ENCODE results near the gene ARL8A.
"Not testable (repeated sequence)": the region's sequence is repeated elsewhere in the genome, so short reads cannot be mapped to it uniquely, and the experiment has no call there.

Gene ARL8A

GRCh38 chr1:202144402-202145067 is at the start of gene ARL8A:
Gene ARL8A, minus strand, starts transcription at chr1:202144737. Its CDS starts 165 bp downstream, at chr1:202144572.
- DNase-seq = peak; percentile 86

DNA sequence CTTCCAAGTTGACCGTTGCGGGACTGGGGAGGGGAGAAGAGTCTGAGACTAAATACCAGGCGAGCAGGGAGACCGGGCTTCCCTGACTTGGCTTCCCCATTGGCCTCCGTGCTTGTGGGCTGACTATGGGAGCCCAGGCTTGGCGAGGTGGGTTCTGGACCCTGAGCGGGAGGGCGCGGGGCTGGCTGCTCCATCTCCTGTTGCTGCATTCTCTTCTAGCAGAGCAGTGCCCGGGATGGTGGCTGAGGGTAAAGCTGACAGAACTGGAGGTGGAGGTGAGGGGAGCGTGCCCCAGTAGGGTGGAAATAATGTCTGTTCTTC is 49.8 kb upstream of the ARL8A start:
- no peak for DNase-seq

DNA sequence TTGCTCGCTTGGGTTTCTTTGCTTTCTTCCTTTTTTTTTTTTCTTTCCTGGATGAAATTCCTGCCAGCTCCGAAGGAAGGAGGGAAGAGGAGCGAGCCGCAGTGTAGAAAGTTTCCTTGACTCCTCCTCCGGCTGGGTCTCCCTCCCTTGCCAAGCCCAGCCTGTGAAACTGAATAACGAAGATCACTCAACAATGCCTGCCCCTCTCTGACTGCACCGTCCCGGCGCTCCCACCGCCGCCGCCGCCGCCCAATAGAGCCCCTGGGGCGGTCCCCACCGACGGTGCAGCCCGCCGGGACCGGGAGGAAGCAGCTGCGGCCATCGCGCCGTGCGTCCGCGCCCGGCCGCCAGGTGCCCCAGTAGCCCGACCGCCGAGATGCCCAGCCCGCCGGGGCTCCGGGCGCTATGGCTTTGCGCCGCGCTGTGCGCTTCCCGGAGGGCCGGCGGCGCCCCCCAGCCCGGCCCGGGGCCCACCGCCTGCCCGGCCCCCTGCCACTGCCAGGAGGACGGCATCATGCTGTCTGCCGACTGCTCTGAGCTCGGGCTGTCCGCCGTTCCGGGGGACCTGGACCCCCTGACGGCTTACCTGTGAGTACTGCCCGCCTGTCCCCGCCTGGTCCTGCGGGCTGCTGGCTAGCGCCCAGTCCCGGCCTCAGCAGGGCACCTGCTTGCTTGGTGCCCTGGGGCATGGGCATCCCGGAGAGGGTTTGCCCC is 49.2 kb upstream of the ARL8A start, which contains the start of gene LGR6:
Gene LGR6 (plus strand): TSS at position 186 of the 714 bp plus-strand sequence. CDS start 191 bp downstream, at position 377.
- no peak for DNase-seq

DNA sequence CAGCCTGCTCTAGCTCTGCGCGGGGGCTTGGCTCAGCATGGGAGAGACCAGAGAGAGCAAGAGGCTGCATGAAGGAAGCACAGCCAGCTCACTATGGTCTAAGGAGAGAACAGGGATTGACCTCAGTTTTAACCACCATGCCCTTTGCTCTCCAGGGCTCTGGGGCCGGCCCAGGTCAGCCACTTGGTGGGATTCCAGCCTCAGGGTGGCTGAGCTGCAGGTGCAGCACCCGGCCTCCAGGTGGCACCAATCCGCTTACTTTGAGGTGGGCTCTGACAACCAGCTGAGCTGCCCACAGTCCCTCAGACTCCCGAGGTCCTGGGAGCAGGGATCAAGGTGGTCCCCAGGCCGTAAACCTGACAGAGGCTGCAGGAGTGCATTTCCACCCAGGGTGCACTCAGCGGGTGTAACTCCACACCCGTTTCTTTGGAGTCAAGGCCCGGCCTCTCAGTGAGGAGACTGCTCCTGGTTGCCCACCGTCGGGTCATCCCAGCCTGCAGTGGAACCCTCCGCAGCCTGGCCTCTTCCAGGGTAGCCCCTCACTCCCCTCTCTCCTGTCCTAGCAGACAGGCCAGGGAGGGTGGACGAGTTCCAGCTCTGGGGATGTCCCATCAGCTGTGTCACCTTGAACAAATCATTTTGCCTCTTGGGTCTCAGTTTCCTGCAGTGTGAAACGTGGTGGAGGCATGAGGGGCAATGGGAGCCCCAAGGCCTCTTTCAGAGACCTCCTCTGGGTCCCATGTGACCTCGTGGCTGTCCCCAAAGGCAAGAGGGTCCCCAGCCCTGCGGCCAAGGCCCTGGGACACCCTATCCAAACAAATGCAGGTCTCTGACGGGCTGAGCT is 48.5 kb upstream of the ARL8A start:
- peak; percentile 84 for DNase-seq

DNA sequence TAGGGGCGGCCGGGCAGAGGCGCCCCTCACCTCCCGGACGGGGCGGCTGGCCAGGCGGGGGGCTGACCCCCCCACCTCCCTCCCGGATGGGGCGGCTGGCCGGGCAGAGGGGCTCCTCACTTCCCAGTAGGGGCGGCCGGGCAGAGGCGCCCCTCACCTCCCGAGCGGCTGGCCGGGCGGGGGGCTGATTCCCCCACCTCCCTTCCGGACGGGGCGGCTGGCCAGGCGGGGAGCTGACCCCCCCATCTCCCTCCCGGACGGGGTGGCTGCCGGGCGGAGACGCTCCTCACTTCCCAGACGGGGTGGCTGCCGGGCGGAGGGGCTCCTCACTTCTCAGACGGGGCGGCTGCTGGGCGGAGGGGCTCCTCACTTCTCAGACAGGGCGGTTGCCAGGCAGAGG is 46.9 kb upstream of the ARL8A start:
- not testable (repeated sequence) for DNase-seq

DNA sequence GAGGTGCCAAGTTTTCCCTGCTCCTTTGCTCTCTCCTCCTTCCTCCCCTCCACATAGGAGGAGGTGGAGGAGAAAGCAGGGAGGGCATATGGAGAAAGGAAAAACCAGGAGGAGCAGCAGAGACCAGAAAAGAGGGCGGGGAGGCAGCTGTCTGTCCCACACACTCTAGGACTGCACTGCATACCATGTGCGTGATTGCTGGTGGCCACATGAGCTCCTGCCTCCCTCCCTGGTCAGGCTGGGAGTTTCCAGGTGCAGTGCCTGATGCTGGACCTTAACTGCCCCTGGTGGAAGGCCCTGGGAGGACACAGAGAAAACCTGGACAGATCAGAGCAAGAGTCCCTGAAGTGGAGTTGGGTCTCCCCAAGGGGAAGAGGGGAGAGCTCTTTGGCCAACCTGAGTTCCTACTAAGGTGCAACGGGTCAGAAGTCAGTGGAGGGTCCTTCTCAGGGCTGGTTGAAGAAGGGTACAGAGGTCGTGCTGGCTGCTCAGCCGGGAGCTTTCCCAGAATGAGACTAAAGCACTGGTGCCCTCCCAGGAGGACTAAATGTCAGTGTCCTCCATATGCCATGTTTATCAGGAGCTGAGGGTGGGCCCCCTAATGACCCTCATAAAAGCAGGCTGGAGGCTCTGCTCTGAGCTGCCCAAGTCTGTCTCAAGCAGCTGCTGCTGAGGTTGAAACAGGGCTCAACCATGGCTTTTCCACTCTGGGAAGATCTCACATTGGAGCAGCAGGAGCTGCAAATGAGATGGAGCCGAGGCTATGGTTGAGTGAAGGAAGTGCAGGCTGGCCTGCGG is 45.6 kb upstream of the ARL8A start:
- DNase-seq = no peak

DNA sequence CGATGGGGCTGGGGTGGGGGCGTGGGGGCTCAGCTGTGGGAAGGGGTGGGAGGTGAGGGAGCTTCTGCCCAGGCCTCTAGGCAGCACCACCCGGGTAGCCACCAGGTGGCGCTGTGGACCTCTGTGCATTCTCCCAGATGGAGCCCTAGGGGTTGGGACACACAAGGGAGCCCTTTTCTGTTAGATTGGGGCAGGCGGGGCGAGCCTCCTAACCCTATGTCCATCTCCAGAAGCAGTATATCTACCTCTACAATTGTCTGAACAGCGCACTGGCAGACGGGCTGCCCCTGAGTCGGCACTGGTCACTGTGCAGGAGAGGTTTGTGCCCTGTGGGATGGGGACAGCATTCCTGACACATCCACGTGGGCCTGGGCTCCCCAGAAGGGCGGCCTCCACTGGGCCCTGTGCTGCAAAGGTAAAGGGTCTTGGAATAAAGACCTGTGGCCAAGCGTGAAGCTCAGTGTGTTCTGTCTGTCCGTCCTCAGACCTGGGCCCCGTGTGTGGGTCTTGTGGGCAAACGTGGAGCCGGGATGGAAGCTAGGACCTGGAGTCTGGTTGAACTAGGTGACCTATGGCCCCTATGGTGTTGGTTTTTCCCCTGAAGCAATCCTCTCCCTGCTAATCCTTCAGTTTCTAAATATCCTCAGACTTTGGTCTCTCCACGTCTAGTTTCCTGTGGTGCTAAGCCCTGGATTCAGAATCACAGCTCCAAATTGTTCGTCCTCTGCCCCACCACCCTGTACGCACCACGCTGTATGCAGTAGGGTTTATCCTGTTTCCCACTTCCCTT is 44.7 kb upstream of the ARL8A start:
- peak; percentile 96 for DNase-seq

DNA sequence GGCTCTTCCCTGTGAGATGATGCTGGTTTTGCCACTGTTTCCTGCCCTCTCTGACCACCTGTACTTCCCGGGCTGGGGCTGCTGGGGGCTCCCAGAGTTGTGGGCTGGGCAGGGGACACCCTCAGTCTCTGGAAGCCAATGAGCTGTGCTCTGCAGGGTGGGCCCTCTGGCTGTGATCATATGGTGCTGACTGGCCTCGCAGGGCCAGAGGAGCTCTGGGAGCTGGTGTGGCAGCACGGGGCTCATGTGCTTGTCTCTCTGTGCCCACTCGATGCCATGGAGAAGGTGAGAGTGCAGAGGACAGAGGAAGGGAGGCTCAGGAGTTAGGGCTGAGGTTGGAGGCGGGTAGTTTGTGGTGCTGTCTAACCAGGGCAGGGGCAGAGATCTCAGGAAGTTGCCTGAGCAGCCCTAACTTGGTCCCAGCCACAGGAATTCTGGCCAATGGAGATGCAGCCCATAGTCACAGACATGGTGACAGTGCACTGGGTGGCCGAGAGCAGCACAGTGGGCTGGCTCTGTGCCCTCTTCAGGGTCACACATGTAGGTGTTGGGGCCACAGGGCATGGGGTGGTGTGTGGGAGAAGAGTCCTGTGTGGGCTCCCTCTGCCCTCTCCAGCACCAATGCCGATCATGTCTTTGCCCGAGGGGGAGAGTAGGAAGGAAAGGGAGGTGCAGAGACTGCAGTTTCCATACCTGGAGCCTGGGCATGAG is 43.3 kb upstream of the ARL8A start:
- no peak for DNase-seq

DNA sequence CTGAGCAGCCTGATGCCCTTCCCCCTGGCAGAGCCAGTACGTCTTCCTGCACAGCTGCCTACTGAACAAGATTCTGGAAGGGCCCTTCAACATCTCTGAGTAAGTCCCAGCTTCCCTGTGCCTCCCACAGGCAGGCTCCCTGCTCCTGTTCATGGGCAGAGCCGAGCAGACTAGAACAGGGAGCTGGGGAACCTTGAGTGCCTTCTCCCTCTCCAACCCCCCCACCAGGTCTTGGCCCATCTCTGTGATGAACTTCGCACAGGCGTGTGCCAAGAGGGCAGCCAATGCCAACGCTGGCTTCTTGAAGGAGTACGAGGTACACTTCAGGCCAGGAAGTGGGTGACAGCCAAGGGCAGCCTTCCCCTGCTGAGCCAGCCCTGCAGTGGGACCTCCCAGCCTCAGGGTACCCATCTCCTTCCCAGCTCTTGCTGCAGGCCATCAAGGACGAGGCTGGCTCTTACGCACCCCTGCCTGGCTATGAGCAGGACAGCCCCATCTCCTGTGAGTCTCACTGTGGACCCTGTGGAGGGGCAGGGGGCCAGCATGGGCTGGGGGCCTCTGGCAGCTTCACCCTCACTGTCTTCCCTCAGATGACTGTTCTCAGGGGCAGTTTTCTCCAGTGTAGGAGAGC is 42.6 kb upstream of the ARL8A start:
- DNase-seq = no peak

DNA sequence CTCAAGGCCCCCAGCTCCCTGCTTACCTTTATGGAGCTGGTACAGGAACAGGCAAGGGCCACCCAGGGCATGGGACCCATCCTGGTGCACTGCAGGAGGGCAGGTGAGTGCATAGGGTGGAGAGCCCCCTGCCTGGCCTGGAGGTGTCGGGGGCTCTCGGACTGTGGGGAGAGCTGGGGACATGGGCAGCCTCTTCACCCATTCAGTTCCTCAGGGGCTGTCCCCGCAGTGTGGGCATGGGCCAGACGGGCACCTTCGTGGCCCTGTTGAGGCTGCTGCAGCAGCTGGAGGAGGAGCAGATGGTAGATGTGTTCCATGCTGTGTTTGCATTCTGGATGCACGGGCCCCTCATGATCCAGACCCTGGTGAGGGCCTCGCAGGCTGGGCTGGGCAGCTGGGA is 41.8 kb upstream of the ARL8A start:
- no peak for DNase-seq

DNA sequence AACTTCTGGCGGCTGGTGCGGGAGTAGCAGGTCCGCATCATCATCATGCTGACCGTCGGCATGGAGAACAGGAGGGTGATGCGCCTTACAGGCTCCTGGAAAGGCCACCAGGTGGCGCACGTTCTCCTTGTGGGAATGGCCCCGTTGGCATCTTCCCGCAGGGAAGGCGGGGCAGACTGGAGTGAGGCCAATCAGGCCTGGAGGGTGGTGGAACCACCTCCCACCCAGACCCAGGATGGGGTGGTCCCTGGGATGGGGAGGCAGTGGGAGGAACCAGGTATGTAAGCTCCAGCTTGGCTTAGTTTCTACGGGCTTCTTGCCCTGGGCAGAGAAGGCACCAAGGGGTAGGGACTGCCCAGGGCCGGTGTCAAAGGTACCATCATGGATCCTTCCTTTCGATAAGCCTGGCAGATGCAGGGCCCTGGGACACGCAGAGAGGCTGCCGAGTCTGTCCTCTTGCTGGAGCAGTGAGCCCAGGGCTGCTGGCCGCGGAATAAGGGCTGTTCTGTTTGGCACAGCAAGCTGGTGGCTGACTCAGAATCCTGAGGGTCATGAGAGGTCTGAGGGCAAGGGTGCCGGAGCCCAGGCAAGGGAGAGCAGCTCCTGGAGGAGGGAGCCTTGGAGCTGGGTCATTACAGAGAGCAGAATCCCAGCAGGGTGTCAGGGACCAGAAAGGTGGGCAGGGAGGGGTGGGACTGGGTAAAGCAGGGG is 40.4 kb upstream of the ARL8A start:
- peak; percentile 90 for DNase-seq

- DNase-seq = no peak
Observed at GRCh38 chr1:202182040-202182877, 37.7 kb upstream of the ARL8A start.

GRCh38 chr1:202181586-202181985 is 37.0 kb upstream of the ARL8A start:
- DNase-seq = no peak

DNA sequence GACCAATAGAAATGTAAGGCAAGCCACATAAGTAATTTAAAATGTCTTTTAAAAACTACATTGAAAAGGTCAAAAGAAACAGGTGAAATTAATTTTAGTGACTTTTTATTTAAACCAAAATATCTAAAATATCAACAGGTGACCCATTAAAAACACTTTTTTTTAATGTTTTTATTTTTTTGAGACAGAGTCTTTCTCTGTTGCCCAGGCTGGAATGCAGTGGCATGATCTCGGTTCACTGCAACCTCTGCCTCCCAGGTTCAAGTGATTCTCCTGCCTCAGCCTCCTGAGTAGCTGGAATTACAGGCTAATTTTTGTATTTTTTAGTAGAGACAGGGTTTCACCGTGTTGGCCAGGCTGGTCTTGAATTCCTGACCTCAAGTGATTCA is 36.2 kb upstream of the ARL8A start:
- DNase-seq = not testable (repeated sequence)

DNA sequence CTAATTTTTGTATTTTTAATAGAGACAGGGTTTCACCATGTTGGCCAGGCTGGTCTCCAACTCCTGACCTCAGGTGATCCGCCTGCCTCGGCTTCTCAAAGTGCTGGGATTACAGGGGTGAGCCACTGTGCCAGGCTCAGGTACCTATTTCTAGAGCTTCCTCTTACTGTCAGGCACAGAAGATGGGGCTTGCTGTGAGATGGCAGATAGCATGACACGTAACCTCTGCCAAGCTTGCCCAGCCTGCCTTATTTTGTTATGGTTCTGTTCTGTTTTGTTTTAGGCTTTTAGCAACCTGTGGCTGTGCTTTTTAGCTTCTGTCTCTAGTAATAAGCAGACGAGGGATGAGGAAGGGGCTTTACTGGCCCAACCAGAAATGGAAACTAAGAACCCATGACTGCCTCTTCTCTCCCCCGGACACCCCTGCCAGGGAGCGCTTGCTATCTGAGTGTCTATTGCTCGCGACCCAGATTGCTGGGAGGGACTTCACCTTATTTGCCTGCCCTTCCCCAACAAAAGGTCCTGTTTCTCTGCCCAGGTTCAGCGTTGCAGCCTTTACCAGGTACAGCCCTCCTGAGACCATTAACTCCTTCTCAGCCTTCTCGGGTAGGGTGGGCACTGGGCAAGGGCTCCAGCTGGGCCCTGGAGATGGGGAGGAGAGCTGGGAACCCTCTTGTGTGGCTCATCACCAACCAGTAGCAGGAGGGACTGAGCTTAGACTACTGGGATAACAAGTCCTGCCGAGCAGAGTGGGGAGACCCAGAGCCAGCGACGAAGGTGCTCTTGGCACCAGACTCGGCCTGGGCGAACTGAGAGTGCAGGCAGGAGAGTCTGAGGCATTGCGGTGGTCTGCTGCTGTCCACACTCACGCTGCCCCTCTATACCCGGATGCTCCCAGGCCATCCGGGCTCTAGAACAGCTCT is 35.6 kb upstream of the ARL8A start:
- DNase-seq = no peak

DNA sequence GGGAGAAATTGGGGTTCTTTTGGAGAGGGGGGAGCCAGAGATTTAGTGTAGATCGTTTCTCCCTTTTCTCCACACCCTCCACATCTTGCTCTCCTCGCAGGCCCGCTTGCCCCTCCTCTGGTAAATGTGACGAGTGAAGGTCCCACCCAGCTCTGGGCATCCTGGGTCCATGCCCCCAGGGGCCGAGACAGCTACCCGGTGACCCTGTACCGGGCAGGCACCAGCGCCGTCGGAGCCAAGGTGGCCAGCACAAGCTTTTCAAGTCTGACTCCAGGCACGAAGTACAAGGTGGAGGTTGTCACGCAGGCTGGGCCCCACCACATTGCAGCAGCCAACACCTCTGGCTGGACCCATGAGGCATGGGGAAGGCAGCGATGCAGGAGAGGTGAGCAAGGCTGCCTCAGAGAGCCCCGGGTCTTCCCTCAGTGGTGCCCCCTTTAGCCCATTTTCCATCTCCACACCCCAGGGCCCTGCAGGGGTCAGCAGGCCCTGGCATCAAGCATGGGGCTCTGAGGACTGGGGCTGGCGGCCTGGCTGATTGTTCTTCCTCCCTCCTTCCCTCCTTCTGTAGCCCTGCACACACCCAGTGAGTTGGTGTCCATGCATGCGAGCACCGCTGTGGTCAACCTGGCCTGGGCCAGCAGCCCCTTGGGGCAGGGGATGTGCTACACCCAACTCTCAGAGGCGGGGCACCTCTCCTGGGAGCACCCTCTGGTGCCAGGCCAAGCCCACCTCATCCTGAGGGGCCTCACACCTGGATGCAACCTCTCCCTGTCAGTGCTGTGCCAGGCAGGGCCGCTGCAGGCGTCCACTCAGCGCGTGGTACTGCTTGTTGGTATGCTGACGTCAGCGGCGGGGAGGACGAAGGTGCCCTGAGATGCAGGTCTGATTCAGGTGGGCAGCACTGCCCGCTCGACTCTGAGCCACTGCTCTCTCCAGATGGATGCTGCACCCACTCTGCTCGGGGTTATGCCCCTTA is 32.7 kb upstream of the ARL8A start:
- DNase-seq = no peak

- no peak for DNase-seq
Observed at GRCh38 chr1:202173993-202174392, 29.5 kb upstream of the ARL8A start.
